Measurements from ENCODE around the gene HDAC4.

The HDAC4 gene

DNA sequence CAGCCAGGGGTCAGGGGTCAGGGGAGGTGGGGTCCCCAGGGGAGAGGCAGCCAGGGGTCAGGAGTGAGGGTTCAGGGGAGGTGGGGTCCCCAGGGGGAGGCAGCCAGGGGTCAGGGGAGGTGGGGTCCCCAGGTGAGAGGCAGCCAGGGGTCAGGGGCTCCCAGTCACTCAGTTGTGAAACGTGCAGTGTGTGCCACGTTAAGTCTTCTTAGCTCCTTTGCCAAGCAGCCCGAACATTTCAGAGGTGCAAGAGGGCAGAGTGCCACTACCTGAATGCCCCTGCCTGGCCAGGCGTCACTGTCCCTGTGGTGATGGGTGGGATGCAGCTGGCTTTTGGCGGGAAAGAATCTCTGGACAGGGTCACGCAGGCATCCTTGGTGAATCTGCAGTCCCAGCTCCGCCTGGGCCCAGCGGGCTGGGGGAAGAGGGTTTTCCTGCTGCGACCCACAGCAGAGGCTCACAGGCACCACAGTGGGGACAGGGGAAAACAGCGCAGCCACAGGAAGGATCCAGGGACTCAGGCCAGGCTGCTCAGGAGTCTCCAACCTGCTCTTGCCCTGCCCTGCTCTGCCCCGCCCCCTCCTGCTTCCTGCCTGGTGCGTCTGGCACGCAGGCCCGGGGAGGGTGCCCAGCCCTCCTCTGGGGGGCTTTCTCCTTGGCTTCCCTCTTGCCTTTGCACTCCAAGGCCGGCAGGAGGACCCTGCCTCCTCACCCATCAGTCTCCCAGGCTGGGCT is 364.7 kb downstream of the HDAC4 start:
- Histone ChIP-seq H3K4me3 (ENCODE audit: low read length, poor library complexity, severe bottlenecking) (no peak overlapping the region), H3K9ac (ENCODE audit: low read depth, low read length, poor library complexity, severe bottlenecking) (no peak overlapping the region), H3K4me2 (ENCODE audit: low read depth, low read length, poor library complexity, severe bottlenecking) (no peak overlapping the region), H3K36me3 (ENCODE audit: insufficient read depth, low read length) (no peaks in the 10 kb centered on the region), H3K79me2 (ENCODE audit: insufficient read depth, low read length) (no peaks in the 10 kb centered on the region), H4K20me1 (ENCODE audit: insufficient read depth, low read length, poor library complexity, severe bottlenecking) (no peaks in the 10 kb centered on the region), H2AFZ (ENCODE audit: low read length) (no peak overlapping the region), H3K9me3 (ENCODE audit: insufficient read depth, low read depth, low read length) (no peaks in the 10 kb centered on the region), H3F3A (ENCODE audit: low read depth) (no peaks in the 10 kb centered on the region), H3K4me1 (ENCODE audit: insufficient read depth, low read length, poor library complexity, severe bottlenecking) (no peaks in the 10 kb centered on the region), H3K27me3 (ENCODE audit: insufficient read depth, low read length, poor library complexity, severe bottlenecking) (no peaks in the 10 kb centered on the region), H3K9me2 (replicated peaks; ENCODE audit: low read depth, low read length) (no peaks in the 10 kb centered on the region)
- no peak for TF ChIP-seq EZH2phosphoT487 (IDR thresholded peaks at IDR 0.05; ENCODE audit: borderline replicate concordance)
- TF ChIP-seq, protein P1, sequence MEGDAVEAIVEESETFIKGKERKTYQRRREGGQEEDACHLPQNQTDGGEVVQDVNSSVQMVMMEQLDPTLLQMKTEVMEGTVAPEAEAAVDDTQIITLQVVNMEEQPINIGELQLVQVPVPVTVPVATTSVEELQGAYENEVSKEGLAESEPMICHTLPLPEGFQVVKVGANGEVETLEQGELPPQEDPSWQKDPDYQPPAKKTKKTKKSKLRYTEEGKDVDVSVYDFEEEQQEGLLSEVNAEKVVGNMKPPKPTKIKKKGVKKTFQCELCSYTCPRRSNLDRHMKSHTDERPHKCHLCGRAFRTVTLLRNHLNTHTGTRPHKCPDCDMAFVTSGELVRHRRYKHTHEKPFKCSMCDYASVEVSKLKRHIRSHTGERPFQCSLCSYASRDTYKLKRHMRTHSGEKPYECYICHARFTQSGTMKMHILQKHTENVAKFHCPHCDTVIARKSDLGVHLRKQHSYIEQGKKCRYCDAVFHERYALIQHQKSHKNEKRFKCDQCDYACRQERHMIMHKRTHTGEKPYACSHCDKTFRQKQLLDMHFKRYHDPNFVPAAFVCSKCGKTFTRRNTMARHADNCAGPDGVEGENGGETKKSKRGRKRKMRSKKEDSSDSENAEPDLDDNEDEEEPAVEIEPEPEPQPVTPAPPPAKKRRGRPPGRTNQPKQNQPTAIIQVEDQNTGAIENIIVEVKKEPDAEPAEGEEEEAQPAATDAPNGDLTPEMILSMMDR (conservative IDR thresholded peaks at IDR 0.05; ENCODE audit: low read length): no peak

DNA sequence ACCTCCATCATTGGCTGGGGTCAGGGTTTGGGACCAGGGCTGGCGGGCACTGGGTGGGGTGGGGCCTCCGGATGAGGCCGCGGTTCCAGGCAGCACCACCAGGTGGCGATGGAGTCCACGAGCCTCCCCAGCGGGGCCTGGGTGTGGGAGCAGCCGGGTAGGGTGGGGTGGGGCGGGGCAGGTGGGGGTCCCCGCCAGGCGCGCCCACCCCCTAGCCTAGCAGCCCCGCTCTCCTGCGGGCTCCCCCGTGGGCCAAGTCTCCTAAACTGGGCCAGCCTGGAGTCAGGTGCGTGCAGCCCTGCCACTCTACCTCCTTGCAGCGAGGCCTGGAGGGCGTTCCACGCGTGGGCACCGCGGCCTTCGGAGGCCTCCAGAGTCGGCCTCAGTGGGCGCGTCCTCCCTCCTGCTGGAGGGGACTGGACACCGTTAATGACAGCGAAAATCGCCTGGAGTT is 365.4 kb downstream of the HDAC4 start:
- Histone ChIP-seq H3K27me3 (ENCODE audit: insufficient read depth, low read length, poor library complexity, severe bottlenecking) (no peaks in the 10 kb centered on the region), H3K9ac (ENCODE audit: low read depth, low read length, poor library complexity, severe bottlenecking) (no peak overlapping the region), H3K4me1 (ENCODE audit: insufficient read depth, low read length, poor library complexity, severe bottlenecking) (no peaks in the 10 kb centered on the region), H3K36me3 (ENCODE audit: insufficient read depth, low read length) (no peaks in the 10 kb centered on the region), H3K9me3 (ENCODE audit: insufficient read depth, low read depth, low read length) (no peaks in the 10 kb centered on the region), H3K9me2 (replicated peaks; ENCODE audit: low read depth, low read length) (no peaks in the 10 kb centered on the region), H3F3A (ENCODE audit: low read depth) (no peaks in the 10 kb centered on the region), H2AFZ (ENCODE audit: low read length) (no peak overlapping the region), H3K79me2 (ENCODE audit: insufficient read depth, low read length) (no peaks in the 10 kb centered on the region), H3K4me3 (ENCODE audit: low read length, poor library complexity, severe bottlenecking) (no peak overlapping the region), H4K20me1 (ENCODE audit: insufficient read depth, low read length, poor library complexity, severe bottlenecking) (no peaks in the 10 kb centered on the region), H3K4me2 (ENCODE audit: low read depth, low read length, poor library complexity, severe bottlenecking) (no peak overlapping the region)
- TF ChIP-seq, protein P1 (conservative IDR thresholded peaks at IDR 0.05; ENCODE audit: low read length): peak; percentile 65
- no peak for TF ChIP-seq EZH2phosphoT487 (IDR thresholded peaks at IDR 0.05; ENCODE audit: borderline replicate concordance)

DNA sequence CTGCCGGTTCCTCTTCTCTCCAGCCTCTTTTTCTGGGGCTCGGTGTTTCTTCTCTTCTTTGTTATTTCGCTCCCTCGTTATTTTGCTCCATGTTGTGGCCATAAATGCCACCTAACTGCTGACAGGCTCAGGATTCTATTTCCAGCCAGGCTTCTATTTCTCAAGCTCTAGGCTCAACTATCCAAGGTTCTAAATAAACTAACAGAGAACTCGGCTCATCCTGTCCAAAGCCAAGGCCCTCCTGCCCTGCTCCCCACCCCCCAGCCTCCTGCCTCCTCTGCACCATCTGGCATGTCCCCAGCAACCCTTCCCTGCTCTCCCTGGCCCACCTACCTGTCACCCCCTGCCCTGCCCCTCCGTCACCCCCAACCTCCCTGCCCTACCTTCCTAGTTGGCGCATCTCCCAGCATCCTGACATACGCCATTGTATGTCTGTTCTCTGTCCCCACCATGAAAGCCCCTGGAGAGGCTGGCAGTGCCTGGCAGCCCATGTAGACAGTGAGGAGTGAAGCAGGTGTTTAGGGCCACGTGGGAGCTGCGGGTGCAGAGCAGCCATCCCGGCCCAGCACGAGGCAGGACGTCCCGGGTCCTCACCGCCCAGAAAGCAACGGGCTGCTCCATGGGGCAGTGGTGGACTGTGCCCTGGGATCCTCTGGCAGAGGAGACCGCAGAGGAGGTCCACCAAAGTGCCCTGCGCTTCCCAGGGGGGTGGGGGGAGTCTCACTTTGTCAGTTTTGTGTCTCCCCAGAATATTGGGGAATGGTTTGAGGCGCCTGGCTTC is 366.1 kb downstream of the HDAC4 start:
- Histone ChIP-seq H2AFZ (ENCODE audit: low read length) (no peak overlapping the region), H3K4me2 (ENCODE audit: low read depth, low read length, poor library complexity, severe bottlenecking) (no peak overlapping the region), H3K4me3 (ENCODE audit: low read length, poor library complexity, severe bottlenecking) (no peak overlapping the region), H3K4me1 (ENCODE audit: insufficient read depth, low read length, poor library complexity, severe bottlenecking) (no peaks in the 10 kb centered on the region), H3F3A (ENCODE audit: low read depth) (no peaks in the 10 kb centered on the region), H3K79me2 (ENCODE audit: insufficient read depth, low read length) (no peaks in the 10 kb centered on the region), H3K9me2 (replicated peaks; ENCODE audit: low read depth, low read length) (no peaks in the 10 kb centered on the region), H4K20me1 (ENCODE audit: insufficient read depth, low read length, poor library complexity, severe bottlenecking) (no peaks in the 10 kb centered on the region), H3K9me3 (ENCODE audit: insufficient read depth, low read depth, low read length) (no peaks in the 10 kb centered on the region), H3K27me3 (ENCODE audit: insufficient read depth, low read length, poor library complexity, severe bottlenecking) (no peaks in the 10 kb centered on the region), H3K36me3 (ENCODE audit: insufficient read depth, low read length) (no peaks in the 10 kb centered on the region), H3K9ac (ENCODE audit: low read depth, low read length, poor library complexity, severe bottlenecking) (no peak overlapping the region)
- TF ChIP-seq EZH2phosphoT487 (IDR thresholded peaks at IDR 0.05; ENCODE audit: borderline replicate concordance): no peak
- TF ChIP-seq, protein P1 (conservative IDR thresholded peaks at IDR 0.05; ENCODE audit: low read length): no peak

Measured in Loucy (cell line).